ENCODE results near the gene RIMBP2.

GRCh38 chr12:130739571-130739970 is 23.5 kb upstream of the RIMBP2 start:
- TF ChIP-seq POLR2AphosphoS5 (IDR thresholded peaks at IDR 0.05; ENCODE audit: low read depth) (no peak), CTCF (IDR thresholded peaks at IDR 0.05; ENCODE audit: insufficient read depth, low read length) (no peak)

Data from HL-60 (cell line).